H1 (cell line): Measurements from ENCODE around the gene PPP1R13B. TPM values are rescaled to one million over a fixed set of nuclear protein-coding genes. Genes with fewer than 3 reads are reported as not detected.
A peak's percentile ranks its signal among the peaks of the same experiment; 100 is the strongest.

ENCODE experiments used
- CTCF ChIA-PET: fragments of 300-600 bp; sonication (Branson Sonifier 250); formaldehyde crosslinking; loops from one replicate; lab custom pipeline; 2021; ENCODE audit not compliant: partially characterized antibody; lab: Charles Lee
- POLR2A ChIA-PET: fragments of 300-600 bp; sonication (Branson Sonifier 250); formaldehyde crosslinking; loops from one replicate; lab custom pipeline; 2021; ENCODE audit warnings: inconsistent platforms; ENCODE audit not compliant: partially characterized antibody; lab: Charles Lee
- DNase-seq, 2 experiments: peaks; one replicate each; pipeline versions ENCODE4 v3.0.0 to v3.0.0-alpha.2; 2010 to 2022; ENCODE audit warnings: low spot score in 2 of 2, low read depth in 1 of 2, mixed read lengths in 1 of 2
- FAIRE-seq: peaks from 2 replicates; lab custom pipeline; 2011; peaks lifted over from hg19 to GRCh38; lab: Jason Lieb, UNC
- H2AFZ ChIP-seq: 2 replicates; pipeline ENCODE4 v1.8.1; 2012; ENCODE audit warnings: low read length, inconsistent platforms
- H2AK5ac ChIP-seq: 2 replicates; pipeline ENCODE4 v1.6.1; 2013; ENCODE audit warnings: low read depth, low read length
- H2BK120ac ChIP-seq: replicated peaks from 2 replicates; pipeline ENCODE3; 2013; ENCODE audit warnings: low read depth, low read length, inconsistent platforms
- H2BK12ac ChIP-seq: 2 replicates; pipeline ENCODE4 v1.6.1; 2013; ENCODE audit warnings: low read depth, low read length
- H2BK15ac ChIP-seq: 2 replicates; pipeline ENCODE4 v1.6.1; 2013; ENCODE audit warnings: low read length
- H2BK20ac ChIP-seq: 2 replicates; pipeline ENCODE4 v1.6.1; 2013; ENCODE audit warnings: low read length
- H2BK5ac ChIP-seq: 2 replicates; pipeline ENCODE4 v1.6.1; 2013; ENCODE audit warnings: low read depth, low read length
- H3K14ac ChIP-seq: 2 replicates; pipeline ENCODE4 v1.6.1; 2013; ENCODE audit warnings: inconsistent platforms; ENCODE audit not compliant: insufficient read length
- H3K18ac ChIP-seq: 2 replicates; pipeline ENCODE4 v1.6.1; 2013; ENCODE audit warnings: low read length; ENCODE audit errors: extremely low read depth
- H3K23ac ChIP-seq: 2 replicates; pipeline ENCODE4 v1.6.1; 2013; ENCODE audit warnings: inconsistent platforms; ENCODE audit not compliant: insufficient read length
- H3K23me2 ChIP-seq: 2 replicates; pipeline ENCODE4 v1.6.1; 2013; ENCODE audit warnings: low read depth, low read length
- H3K27ac ChIP-seq: 2 replicates; pipeline ENCODE4 v1.6.1; 2011; ENCODE audit warnings: low read depth, low read length, inconsistent platforms
- H3K27me3 ChIP-seq, 4 experiments: replicated peaks in 1 of 4; 1 replicate in 1 of 4; 2 replicates in 3 of 4; pipeline versions ENCODE4 v1.6.1 to v1.8.1; 2011 to 2013; ENCODE audit warnings: low read length in 3 of 4, mild to moderate bottlenecking in 3 of 4, inconsistent platforms in 2 of 4, mixed read lengths in 2 of 4, moderate library complexity in 1 of 4; ENCODE audit not compliant: control insufficient read depth in 3 of 4, insufficient read depth in 3 of 4; ENCODE audit errors: extremely low read depth in 1 of 4
- H3K36me3 ChIP-seq, 4 experiments: 2 replicates each; pipeline versions ENCODE4 v1.6.1 to v1.8.1; 2011 to 2013; ENCODE audit warnings: mild to moderate bottlenecking in 4 of 4, low read length in 3 of 4, moderate library complexity in 2 of 4, control low read depth in 1 of 4, inconsistent platforms in 1 of 4; ENCODE audit not compliant: insufficient read depth in 4 of 4, control insufficient read depth in 2 of 4
- H3K4ac ChIP-seq: replicated peaks from 2 replicates; pipeline ENCODE3; 2013; ENCODE audit warnings: low read length, low read depth, mixed read lengths, inconsistent platforms; ENCODE audit not compliant: insufficient read length
- H3K4me1 ChIP-seq, 4 experiments: replicated peaks in 1 of 4; 1 replicate in 1 of 4; 2 replicates in 3 of 4; pipeline versions ENCODE4 v1.6.1 to v1.8.1; 2011 to 2013; ENCODE audit warnings: low read length in 3 of 4, inconsistent platforms in 2 of 4, mixed read lengths in 1 of 4; ENCODE audit not compliant: insufficient read depth in 4 of 4, control insufficient read depth in 3 of 4
- H3K4me2 ChIP-seq, 2 experiments: 2 replicates each; pipeline versions ENCODE4 v1.6.1 to v1.8.1; 2011 to 2013; ENCODE audit warnings: low read depth in 2 of 2, low read length in 2 of 2, control low read depth in 1 of 2, inconsistent platforms in 1 of 2, mild to moderate bottlenecking in 1 of 2; ENCODE audit not compliant: insufficient read depth in 1 of 2
- H3K4me3 ChIP-seq, 4 experiments: fragments of 200-600, 300-600 bp in 1 of 4; sonication (generic), shearing (Covaris generic), sonication (Bioruptor Twin) in 1 of 4; 2 replicates each; pipeline versions ENCODE4 v1.5.1 to v1.8.1; 2011 to 2016; ENCODE audit warnings: low read length in 4 of 4, low read depth in 3 of 4, control low read depth in 2 of 4, inconsistent platforms in 2 of 4, mild to moderate bottlenecking in 2 of 4, mixed read lengths in 1 of 4, moderate library complexity in 1 of 4; ENCODE audit not compliant: insufficient read depth in 2 of 4; ENCODE audit errors: extremely low read depth in 1 of 4
- H3K56ac ChIP-seq: replicated peaks from 2 replicates; pipeline ENCODE3; 2013; ENCODE audit warnings: low read depth, mild to moderate bottlenecking, mixed read lengths, low read length, inconsistent platforms; ENCODE audit not compliant: insufficient read length
- H3K79me1 ChIP-seq: 2 replicates; pipeline ENCODE4 v1.6.1; 2013; ENCODE audit warnings: low read depth, low read length, control low read depth
- H3K79me2 ChIP-seq, 2 experiments: 2 replicates each; pipeline versions ENCODE4 v1.6.1 to v1.8.1; 2012 to 2013; ENCODE audit warnings: low read length in 2 of 2, mild to moderate bottlenecking in 2 of 2, inconsistent platforms in 1 of 2; ENCODE audit not compliant: insufficient read depth in 2 of 2, control insufficient read depth in 1 of 2
- H3K9ac ChIP-seq, 4 experiments: replicated peaks in 1 of 4; 1 replicate in 1 of 4; 2 replicates in 3 of 4; pipeline versions ENCODE4 v1.6.1 to v1.8.1; 2011 to 2013; ENCODE audit warnings: low read depth in 3 of 4, low read length in 3 of 4, control low read depth in 2 of 4, mild to moderate bottlenecking in 2 of 4, moderate library complexity in 2 of 4, inconsistent platforms in 1 of 4; ENCODE audit errors: extremely low read depth in 1 of 4
- H3K9me3 ChIP-seq, 2 experiments: 2 replicates each; pipeline versions ENCODE4 v1.6.1 to v1.8.1; 2012 to 2013; ENCODE audit warnings: mild to moderate bottlenecking in 2 of 2, moderate library complexity in 2 of 2, control low read depth in 1 of 2, inconsistent platforms in 1 of 2, low read depth in 1 of 2, low read length in 1 of 2, mixed read lengths in 1 of 2; ENCODE audit not compliant: insufficient read depth in 2 of 2
- H4K20me1 ChIP-seq, 2 experiments: replicated peaks in 1 of 2; 2 replicates each; pipeline versions ENCODE3 to v1.8.1; 2011 to 2013; ENCODE audit warnings: inconsistent platforms in 2 of 2, low read length in 2 of 2, mild to moderate bottlenecking in 1 of 2; ENCODE audit not compliant: insufficient read depth in 2 of 2, control insufficient read depth in 1 of 2
- H4K5ac ChIP-seq: 2 replicates; pipeline ENCODE4 v1.6.1; 2013; ENCODE audit warnings: low read length, low read depth, mixed read lengths, inconsistent platforms; ENCODE audit not compliant: insufficient read length
- H4K8ac ChIP-seq: 2 replicates; pipeline ENCODE4 v1.8.0; 2013; ENCODE audit warnings: mild to moderate bottlenecking, moderate library complexity, low read length, inconsistent platforms; ENCODE audit not compliant: insufficient read depth; ENCODE audit errors: extremely low read depth
- H4K91ac ChIP-seq: replicated peaks from 2 replicates; pipeline ENCODE3; 2013; ENCODE audit warnings: low read length, mixed read lengths, inconsistent platforms; ENCODE audit not compliant: insufficient read length
- ASH2L ChIP-seq: fragments of 200-600, 300-600 bp; sonication (generic); IDR thresholded peaks from one replicate; pipeline ENCODE4 v1.7.1; 2017; ENCODE audit warnings: low read length
- BACH1 ChIP-seq: IDR thresholded peaks from 2 replicates; pipeline ENCODE4 v1.6.1; 2012; ENCODE audit warnings: low read length, improper control_type of control experiment
- GABPA ChIP-seq: IDR thresholded peaks from 2 replicates; pipeline ENCODE4 v1.6.1; 2011; ENCODE audit warnings: mild to moderate bottlenecking, low read length, moderate library complexity, borderline replicate concordance; ENCODE audit not compliant: insufficient read depth
- HDAC6 ChIP-seq: IDR thresholded peaks from one replicate; pipeline ENCODE4 v1.7.1; 2012; ENCODE audit warnings: low read depth, mild to moderate bottlenecking, inconsistent platforms, low read length, moderate library complexity
- POLR2AphosphoS5 ChIP-seq: IDR thresholded peaks from 2 replicates; pipeline ENCODE4 v1.6.1; 2011; ENCODE audit warnings: low read depth, low read length
- RBBP5 ChIP-seq: IDR thresholded peaks from 2 replicates; pipeline ENCODE4 v1.7.1; 2012; ENCODE audit warnings: low read depth, mild to moderate bottlenecking, inconsistent platforms, low read length, moderate library complexity, borderline replicate concordance
- RNF2 ChIP-seq: fragments of 200-900, 300-1000 bp; sonication (generic); IDR thresholded peaks from 2 replicates; pipeline ENCODE4 v1.7.1; 2016; ENCODE audit warnings: borderline replicate concordance, low read depth, mild to moderate bottlenecking, antibody characterized with exemption, low read length; ENCODE audit not compliant: poor library complexity, severe bottlenecking; ENCODE audit errors: missing control alignments
- TEAD4 ChIP-seq: IDR thresholded peaks from 2 replicates; pipeline ENCODE4 v1.6.1; 2012; ENCODE audit warnings: low read depth, low read length, inconsistent platforms, mixed read lengths
- WGBS, 2 experiments: shearing (Covaris generic) in 1 of 2; methylation state at CpG; one replicate each; pipeline versions ENCODE4 v1.1.6 to v1.1.7; 2013 to 2015; ENCODE audit warnings: low lambda C conversion rate in 2 of 2, mixed read lengths in 2 of 2, inconsistent platforms in 1 of 2, low coverage in 1 of 2, missing lambda C conversion rate in 1 of 2; ENCODE audit not compliant: insufficient replicate concordance in 2 of 2, insufficient coverage in 1 of 2, insufficient read length in 1 of 2; ENCODE audit errors: extremely low coverage in 1 of 2, missing lambda C conversion rate in 1 of 2; 5-methylcytosine and 5-hydroxymethylcytosine counted together
- polyA plus RNA-seq, 7 experiments: library from polyadenylated mRNA; depleted of rRNA in 3 of 7; stranded (reverse) in 5 of 7; unstranded in 2 of 7; fragments of >200 nt in 5 of 7; fragments of 200-250 nt in 2 of 7; gene quantifications; 1 replicate in 5 of 7; 2 replicates in 1 of 7; 4 replicates in 1 of 7; pipeline versions ENCODE4 v1.2.1 to v1.2.3, GENCODE V29; 2011 to 2013; ENCODE audit warnings: missing spikeins in 2 of 7, mixed read lengths in 2 of 7
- total RNA-seq: library from RNA; stranded (reverse); fragmentation: NEBNext Ultra II Directional; extraction: Animal tissue kit (Norgen Biotek cat#: 25700); gene quantifications from 2 replicates; pipeline ENCODE4 v1.2.1, GENCODE V29; 2021

PPP1R13B gene
- total and polyA plus RNA-seq, 2 of the 8 experiments (the other 6 are each of a cell fraction or from before 2014, with no cell fraction given): 2.6 to 8.9 TPM

DNA sequence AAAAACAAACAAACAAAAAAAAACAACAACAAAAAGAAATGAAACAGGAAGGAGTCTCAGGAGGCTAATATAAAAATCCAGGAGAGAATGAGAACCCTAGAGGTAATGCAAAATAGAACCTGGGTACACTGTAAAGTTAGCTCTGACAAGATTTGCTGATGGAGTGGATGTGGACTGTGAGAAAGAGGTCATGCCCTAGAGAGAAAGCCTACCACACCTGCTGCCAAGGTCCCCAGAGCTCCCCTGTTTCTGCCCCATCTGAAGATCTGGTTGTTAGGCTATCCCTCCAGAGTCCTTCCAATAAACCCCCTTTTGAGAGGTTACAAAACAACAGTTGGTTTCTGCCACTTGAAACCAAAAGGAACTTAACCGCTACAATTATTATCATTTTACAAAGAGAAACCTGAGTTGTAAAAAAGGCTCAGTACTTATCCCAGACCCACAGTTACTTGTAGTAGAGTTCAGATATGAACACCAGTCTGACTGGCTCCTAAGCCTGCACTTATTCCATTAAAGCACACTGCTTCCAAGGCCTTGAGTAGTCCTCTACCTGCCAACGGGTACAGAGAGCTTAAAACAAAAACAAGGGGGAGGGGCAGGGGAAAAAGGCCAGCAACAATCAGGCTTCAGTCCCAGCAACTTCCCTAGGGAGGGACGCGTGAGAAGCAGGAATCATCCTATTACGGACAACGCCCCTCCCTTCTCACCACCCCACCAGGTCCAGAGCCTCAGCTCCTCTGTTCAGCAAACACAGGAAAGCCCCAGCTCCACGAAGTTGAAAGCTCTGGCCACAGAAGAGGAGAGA, 27.7 kb downstream of the PPP1R13B start:
- Histone ChIP-seq H3K4me1 (peaks cover 0 to 5% (median under 1%) of the 10 kb centered on the region in 4 experiments; a peak in 4 of 7 replicates), H4K91ac (no peak overlapping the region), H3K23ac (no peak overlapping the region), H3K56ac (no peak overlapping the region), H2BK12ac (no peak overlapping the region), H2BK5ac (no peak overlapping the region)
- peak; percentile 39 for FAIRE-seq
- TF ChIP-seq ASH2L (peak; percentile 28), HDAC6 (no peak), RBBP5 (0 out of 2 replicates have a peak, but pooled peaks have one; percentile 63), POLR2AphosphoS5 (no peak), BACH1 (no peak), GABPA (peak; percentile 53; the same call in 1 of the 2 replicates), TEAD4 (no peak), RNF2 (no peak)
- TF ChIP-seq, all 59 proteins: peak for 3
- H3K27ac ChIP-seq: no peak overlapping the region
- H3K18ac ChIP-seq: no peak overlapping the region
- H2BK20ac ChIP-seq: no peak overlapping the region
- H4K8ac ChIP-seq: no peak overlapping the region
- H4K20me1 ChIP-seq: no peaks in the 10 kb centered on the region
- H3K36me3 ChIP-seq: no peaks in the 10 kb centered on the region
- no peak overlapping the region for H2BK15ac ChIP-seq
- H3K14ac ChIP-seq: no peak overlapping the region
- no peak overlapping the region for H2AK5ac ChIP-seq
- POLR2A ChIA-PET: interaction anchor here (0.6 to 0.9 kb wide), 3 partner anchors 15 to 839 kb away, joined by 3 to 4 read pairs (median 3); no protein-coding TSS in a partner anchor
- H3K23me2 ChIP-seq: no peaks in the 10 kb centered on the region
- no peaks in the 10 kb centered on the region for H3K9me3 ChIP-seq
- H2BK120ac ChIP-seq: no peak overlapping the region
- peak overlapping the region; percentile 40 to 51 for H3K4me2 ChIP-seq
- H3K4me3 ChIP-seq: peak overlapping the region in 1 of 4 experiments; percentile 36; a peak in 2 of 8 replicates
- H3K9ac ChIP-seq: no peak overlapping the region
- no peak overlapping the region for H3K4ac ChIP-seq
- no peak overlapping the region for H4K5ac ChIP-seq
- peak; percentile 27 to 52 for DNase-seq
- H3K79me2 ChIP-seq: no peaks in the 10 kb centered on the region
- H2AFZ ChIP-seq: peak overlapping the region; percentile 19
- 35% methylated on average over 7 of the region's 7 CpGs; no CpG with 5 or more reads in 1 of the 2 experiments for WGBS, 2 experiments
- CTCF ChIA-PET: interaction anchor here (0.6 to 2.6 kb wide), 10 partner anchors 11 to 125 kb away, joined by 3 to 19 read pairs (median 4); no protein-coding TSS in a partner anchor
- no peaks in the 10 kb centered on the region for H3K27me3 ChIP-seq
- no peaks in the 10 kb centered on the region for H3K79me1 ChIP-seq
